Retina (tissue), 1 donor: Measurements from ENCODE around the gene AIPL1.

Source experiments
- DNase-seq: peaks from one replicate; pipeline ENCODE4 v3.0.0-alpha.2; 2016

Gene AIPL1

GRCh38 chr17:6448473-6448872, 13.6 kb upstream of the AIPL1 start:
- no peak for DNase-seq

- no peak for DNase-seq
Measured at GRCh38 chr17:6446516-6447100, 11.7 kb upstream of the AIPL1 start.

- no peak for DNase-seq
Measured at GRCh38 chr17:6444571-6445335, 9.8 kb upstream of the AIPL1 start.

GRCh38 chr17:6443692-6444570, 9.0 kb upstream of the AIPL1 start, which contains the start of gene PIMREG:
Gene PIMREG, plus strand, starts transcription at chr17:6444455. Its CDS starts 656 bp downstream, at chr17:6445111.
- DNase-seq: peak; percentile 98

- DNase-seq: no peak
Measured at GRCh38 chr17:6442775-6443174, 7.9 kb upstream of the AIPL1 start.

- DNase-seq: peak; percentile 77
Measured at GRCh38 chr17:6439951-6440350, 5.0 kb upstream of the AIPL1 start.

- DNase-seq: no peak
Measured at GRCh38 chr17:6437956-6438355, 3.0 kb upstream of the AIPL1 start.

- DNase-seq: no peak
Measured at GRCh38 chr17:6437466-6437865, 2.5 kb upstream of the AIPL1 start.

GRCh38 chr17:6435968-6436367, 1.0 kb upstream of the AIPL1 start:
- DNase-seq: peak; percentile 89

- DNase-seq: no peak
Measured at GRCh38 chr17:6430769-6431168, 4.2 kb downstream of the AIPL1 start.

GRCh38 chr17:6429266-6429665, 5.7 kb downstream of the AIPL1 start:
- DNase-seq: peak; percentile 46

- no peak for DNase-seq
Measured at GRCh38 chr17:6428207-6428965, 6.5 kb downstream of the AIPL1 start.

GRCh38 chr17:6427279-6427781, 7.6 kb downstream of the AIPL1 start:
- no peak for DNase-seq

GRCh38 chr17:6426356-6427101, 8.4 kb downstream of the AIPL1 start:
- no peak for DNase-seq

- DNase-seq: no peak
Measured at GRCh38 chr17:6425407-6425806, 9.5 kb downstream of the AIPL1 start.

GRCh38 chr17:6423931-6424330, 11.0 kb downstream of the AIPL1 start:
- no peak for DNase-seq

GRCh38 chr17:6422654-6423241, 12.2 kb downstream of the AIPL1 start:
- DNase-seq: no peak

- peak; percentile 87 for DNase-seq
Measured at GRCh38 chr17:6421700-6422604, 13.0 kb downstream of the AIPL1 start.

- peak; percentile 49 for DNase-seq
Measured at GRCh38 chr17:6420173-6420641, 14.7 kb downstream of the AIPL1 start.

- no peak for DNase-seq
Measured at GRCh38 chr17:6415616-6416015, 19.3 kb downstream of the AIPL1 start.
